Upper lobe of right lung (tissue), 1 donor: Measurements from ENCODE around the gene NELFB. TPM values are rescaled to one million over a fixed set of nuclear protein-coding genes. Genes with fewer than 3 reads are reported as not detected.
A peak's percentile ranks its signal among the peaks of the same experiment; 100 is the strongest.

Experiments used
- ATAC-seq: fragments of 200-7000 bp; cut with Tn5 transposase; one replicate; pipeline ENCODE4 v1.9.1; 2020; ENCODE audit warnings: mild to moderate bottlenecking, moderate library complexity
- DNase-seq: peaks from one replicate; pipeline ENCODE4 v3.0.0-alpha.2; 2020
- H3K27ac ChIP-seq: fragments of 200-600 bp; one replicate; pipeline ENCODE4 v1.8.0; 2022
- H3K27me3 ChIP-seq: fragments of 200-600 bp; one replicate; pipeline ENCODE4 v1.8.0; 2022; ENCODE audit warnings: mild to moderate bottlenecking
- H3K36me3 ChIP-seq: fragments of 200-600 bp; one replicate; pipeline ENCODE4 v1.8.0; 2022
- H3K4me1 ChIP-seq: fragments of 200-600 bp; one replicate; pipeline ENCODE4 v1.8.0; 2022
- H3K4me3 ChIP-seq: fragments of 200-600 bp; one replicate; pipeline ENCODE4 v1.8.0; 2022; ENCODE audit warnings: mild to moderate bottlenecking
- H3K9me3 ChIP-seq: fragments of 200-600 bp; one replicate; pipeline ENCODE4 v1.8.0; 2022
- CTCF ChIP-seq: fragments of 200-600 bp; IDR thresholded peaks from one replicate; pipeline ENCODE4 v1.8.0; 2022; ENCODE audit warnings: antibody characterized with exemption
- intact Hi-C: fragments of 100-400 bp; cut with DNase I; formaldehyde crosslinking; loops from one replicate; pipeline ENCODE4 v1.11.0; 2022
- total RNA-seq: library from RNA; stranded (reverse); fragmentation: NEBNext Ultra II Directional; extraction: Animal tissue kit (Norgen Biotek cat#: 25700); gene quantifications from one replicate; pipeline ENCODE4 v1.2.1, GENCODE V29; 2021
- donor health status: DM: no; HTN: yes; CAD: no; lungs with severe emphysema.

NELFB gene
- total RNA-seq, 1 donor from 2014 or later: 47.2 TPM

GRCh38 chr9:137218754-137219271 lies 36.3 kb upstream of the NELFB start:
- DNase-seq (no peak), ATAC-seq (peak; percentile 32)
- H3K9me3 ChIP-seq: no peaks in the 10 kb centered on the region
- intact Hi-C loops: no loop called here
- H3K4me1 ChIP-seq: peaks cover 9% of the 10 kb centered on the region
- H3K4me3 ChIP-seq: no peak overlapping the region
- no peaks in the 10 kb centered on the region for H3K27me3 ChIP-seq
- TF ChIP-seq CTCF: no peak
- no peaks in the 10 kb centered on the region for H3K36me3 ChIP-seq
- H3K27ac ChIP-seq: peak overlapping the region; percentile 6

GRCh38 chr9:137219757-137220316 lies 35.3 kb upstream of the NELFB start:
- Histone ChIP-seq H3K36me3 (no peaks in the 10 kb centered on the region), H3K9me3 (no peaks in the 10 kb centered on the region), H3K4me1 (peaks cover 14% of the 10 kb centered on the region), H3K27me3 (no peaks in the 10 kb centered on the region), H3K4me3 (no peak overlapping the region), H3K27ac (no peak overlapping the region)
- DNase-seq: no peak
- no peak for TF ChIP-seq CTCF
- ATAC-seq: no peak
- intact Hi-C loops: no loop called here

GRCh38 chr9:137220317-137221094 lies 34.6 kb upstream of the NELFB start:
- Histone ChIP-seq H3K36me3 (no peaks in the 10 kb centered on the region), H3K4me1 (peaks cover 14% of the 10 kb centered on the region), H3K27me3 (no peaks in the 10 kb centered on the region), H3K27ac (no peak overlapping the region), H3K9me3 (no peaks in the 10 kb centered on the region), H3K4me3 (no peak overlapping the region)
- intact Hi-C loops: no loop called here
- DNase-seq (no peak), ATAC-seq (no peak)
- no peak for TF ChIP-seq CTCF

- no peaks in the 10 kb centered on the region for H3K9me3 ChIP-seq
- no peaks in the 10 kb centered on the region for H3K36me3 ChIP-seq
- H3K4me1 ChIP-seq: peaks cover 14% of the 10 kb centered on the region
- no peak overlapping the region for H3K27ac ChIP-seq
- H3K4me3 ChIP-seq: no peak overlapping the region
- no peak for ATAC-seq
- intact Hi-C loops: no loop called here
- TF ChIP-seq CTCF: no peak
- no peak for DNase-seq
- H3K27me3 ChIP-seq: no peaks in the 10 kb centered on the region
Measured at GRCh38 chr9:137221095-137221505, 34.0 kb upstream of the NELFB start.

- Histone ChIP-seq H3K27me3 (no peaks in the 10 kb centered on the region), H3K4me1 (peaks cover 14% of the 10 kb centered on the region), H3K9me3 (no peaks in the 10 kb centered on the region), H3K4me3 (peak overlapping the region; percentile 33), H3K27ac (no peak overlapping the region), H3K36me3 (no peaks in the 10 kb centered on the region)
- intact Hi-C loops: no loop called here
- DNase-seq (no peak), ATAC-seq (no peak)
- no peak for TF ChIP-seq CTCF
Measured at GRCh38 chr9:137221506-137222111, 33.5 kb upstream of the NELFB start.
